NK-92 (cell line): Measurements from ENCODE around the gene ZNG1F.
"Not testable (repeated sequence)": the region's sequence is repeated elsewhere in the genome, so short reads cannot be mapped to it uniquely, and the experiment has no call there.

Experiments
- DNase-seq: peaks from one replicate; lab custom pipeline; 2025; ENCODE audit not compliant: unreplicated experiment; lab: John Stamatoyannopoulos, UW

ZNG1F gene

DNA sequence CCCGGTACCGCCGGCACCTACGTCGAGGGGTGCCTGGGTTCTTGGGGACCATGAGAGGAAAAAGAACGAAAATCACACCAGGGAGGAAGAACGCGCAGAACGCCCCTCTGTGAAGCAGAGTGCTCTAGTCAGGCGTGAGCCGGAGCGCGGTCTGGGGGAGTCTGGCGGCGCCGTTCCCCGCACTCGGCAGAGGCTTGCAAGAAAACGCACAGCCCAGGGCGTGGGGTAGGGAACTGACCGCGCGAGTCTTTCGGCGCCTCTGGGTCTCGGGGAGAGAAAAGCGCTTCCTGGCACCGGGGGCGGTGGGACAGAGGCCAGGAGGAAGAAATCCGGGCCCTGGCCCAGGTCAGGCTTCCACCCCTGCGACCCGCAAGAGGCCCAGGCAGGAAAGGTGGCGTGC, 65.3 kb downstream of the ZNG1F start:
- not testable (repeated sequence) for DNase-seq

DNA sequence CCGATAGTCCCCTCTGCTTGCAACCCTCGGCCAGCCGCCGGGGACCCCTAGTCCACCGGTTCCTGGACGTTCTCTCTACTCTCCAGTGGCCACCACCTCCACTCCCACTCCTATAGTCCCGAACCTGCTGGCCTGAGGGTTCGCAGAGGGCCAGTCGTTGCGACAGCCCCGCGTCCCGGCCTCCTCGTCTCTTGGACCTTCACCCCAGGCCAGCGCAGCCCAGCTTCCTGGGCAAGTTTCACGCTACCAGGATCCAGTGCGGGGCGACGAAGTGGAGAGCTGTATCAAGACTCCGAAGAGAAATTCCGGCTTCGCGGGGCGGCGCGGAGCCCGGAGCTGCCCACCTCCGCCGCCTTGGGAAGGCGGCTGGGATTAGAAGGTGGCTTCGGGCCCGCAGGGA, 65.7 kb downstream of the ZNG1F start:
- DNase-seq = not testable (repeated sequence)

GRCh38 chr9:41120696-41121095, 68.4 kb downstream of the ZNG1F start:
- DNase-seq = not testable (repeated sequence)

DNA sequence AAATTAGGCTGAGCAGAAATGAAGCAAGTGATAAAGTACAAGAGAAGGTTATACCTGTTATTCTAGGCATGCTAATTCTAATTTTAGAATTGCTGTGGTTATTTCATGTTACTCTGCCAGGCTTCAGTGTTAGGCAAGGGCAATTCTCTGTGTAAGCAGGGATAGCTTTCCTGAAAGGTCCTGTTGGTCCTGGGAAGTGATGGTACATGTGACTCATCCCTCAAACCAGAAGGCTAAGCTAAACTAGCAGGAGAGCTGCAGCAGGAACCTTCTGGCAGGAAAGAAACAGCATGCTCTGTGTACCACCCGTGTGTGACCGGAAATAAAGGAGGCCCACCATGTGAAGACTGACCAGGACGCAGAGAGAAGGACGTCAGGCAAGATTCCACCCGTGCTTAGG, 69.4 kb downstream of the ZNG1F start:
- DNase-seq = not testable (repeated sequence)

- not testable (repeated sequence) for DNase-seq
Measured at GRCh38 chr9:41119311-41119710, 69.8 kb downstream of the ZNG1F start.

DNA sequence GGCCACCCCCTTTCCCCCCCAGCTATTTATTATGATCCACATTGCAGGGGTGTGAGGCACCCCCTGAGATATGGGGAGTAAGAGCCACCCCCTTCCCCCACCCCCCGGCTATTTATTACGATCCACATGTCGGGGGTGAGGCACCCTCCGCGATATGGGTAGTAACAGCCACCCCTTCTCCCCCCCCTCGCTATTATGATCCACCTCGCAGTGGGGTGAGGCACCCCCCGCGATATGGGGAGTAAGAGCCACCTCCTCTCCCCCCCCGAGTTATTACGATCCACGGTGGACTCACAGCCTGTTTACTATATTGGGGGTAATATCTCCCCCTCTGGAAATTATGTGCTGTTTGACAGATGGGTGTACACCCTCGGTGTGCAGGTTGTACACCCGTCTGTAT, 75.8 kb downstream of the ZNG1F start:
- not testable (repeated sequence) for DNase-seq

GRCh38 chr9:41111414-41111813, 77.7 kb downstream of the ZNG1F start:
- not testable (repeated sequence) for DNase-seq

GRCh38 chr9:41110913-41111312, 78.2 kb downstream of the ZNG1F start:
- DNase-seq = not testable (repeated sequence)

GRCh38 chr9:41109253-41109652, 79.9 kb downstream of the ZNG1F start:
- not testable (repeated sequence) for DNase-seq

DNA sequence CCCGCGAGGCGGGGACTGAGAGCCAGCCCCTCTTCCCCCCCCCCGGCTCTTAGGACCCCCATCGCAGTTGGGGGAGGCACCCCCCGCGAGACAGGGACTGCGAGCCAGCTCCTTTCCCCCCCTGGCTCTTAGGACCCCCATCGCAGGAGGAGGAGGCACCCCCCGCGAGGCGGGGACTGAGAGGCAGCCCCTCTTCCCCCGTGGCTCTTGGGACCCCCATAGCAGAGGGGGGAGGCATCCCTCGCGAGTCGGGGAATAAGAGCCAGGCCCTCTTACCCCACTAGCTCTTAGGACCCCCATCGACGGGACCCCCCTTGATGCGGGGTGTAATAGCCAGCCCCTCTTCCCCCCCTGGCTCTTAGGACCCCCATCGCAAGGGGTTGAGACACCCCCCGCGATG, 80.3 kb downstream of the ZNG1F start:
- not testable (repeated sequence) for DNase-seq

DNA sequence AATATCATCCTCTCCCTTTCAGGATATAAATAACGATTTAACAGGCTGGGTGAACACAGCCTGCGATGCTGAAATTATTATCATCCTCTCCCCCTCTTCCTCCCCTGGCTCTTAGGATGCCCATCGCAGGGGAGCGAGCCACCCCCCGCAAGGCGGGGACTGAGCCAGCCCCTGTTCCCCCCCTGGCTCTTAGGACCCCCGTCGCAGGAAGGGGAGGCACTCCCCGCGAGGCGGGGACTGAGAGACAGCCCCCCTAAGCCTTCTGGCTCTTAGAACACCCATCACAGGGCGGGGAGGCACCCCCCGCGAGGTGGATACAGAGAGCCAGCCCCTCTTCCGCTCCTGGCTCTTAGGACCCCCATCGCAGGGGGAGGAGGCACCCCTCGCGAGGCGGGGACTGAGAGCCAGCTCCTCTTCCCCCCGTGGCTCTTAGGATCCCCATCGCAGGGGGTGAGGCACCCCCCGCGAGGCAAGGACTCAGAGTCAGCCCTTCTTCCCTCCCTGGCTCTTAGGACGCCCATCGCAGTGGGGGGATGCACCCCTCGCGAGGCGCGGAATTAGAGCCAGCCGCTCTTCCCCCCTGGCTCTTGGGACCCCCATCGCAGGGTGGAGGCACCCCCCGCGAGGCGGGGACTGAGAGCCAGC, 82.5 kb downstream of the ZNG1F start:
- DNase-seq = not testable (repeated sequence)

- DNase-seq = not testable (repeated sequence)
Measured at GRCh38 chr9:41105557-41106253, 83.4 kb downstream of the ZNG1F start.

- DNase-seq = not testable (repeated sequence)
Measured at GRCh38 chr9:41104542-41104941, 84.6 kb downstream of the ZNG1F start.

DNA sequence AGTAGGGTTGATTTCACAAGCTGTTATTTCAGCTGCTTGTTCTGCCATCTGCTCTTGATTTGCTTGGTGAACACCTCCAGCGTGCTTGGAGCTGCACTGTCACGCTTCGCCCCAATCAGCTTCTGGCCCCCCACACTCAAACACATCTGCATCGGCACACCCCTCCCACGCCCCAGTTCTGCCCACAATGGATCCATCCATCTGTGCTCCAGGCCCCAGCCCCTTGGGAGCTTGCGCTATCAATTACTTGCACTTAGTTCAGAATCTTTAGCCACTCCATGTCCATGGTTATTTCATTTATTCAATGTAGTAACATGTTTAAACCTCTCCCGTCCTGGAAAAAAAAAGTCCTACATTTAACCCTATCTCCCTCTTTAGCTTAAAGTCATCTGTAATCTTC, 88.6 kb downstream of the ZNG1F start:
- DNase-seq = not testable (repeated sequence)

- not testable (repeated sequence) for DNase-seq
Measured at GRCh38 chr9:41098759-41099158, 90.4 kb downstream of the ZNG1F start.

GRCh38 chr9:41095060-41095459, 94.1 kb downstream of the ZNG1F start:
- DNase-seq = not testable (repeated sequence)

- not testable (repeated sequence) for DNase-seq
Measured at GRCh38 chr9:41094010-41094773, 94.9 kb downstream of the ZNG1F start.

DNA sequence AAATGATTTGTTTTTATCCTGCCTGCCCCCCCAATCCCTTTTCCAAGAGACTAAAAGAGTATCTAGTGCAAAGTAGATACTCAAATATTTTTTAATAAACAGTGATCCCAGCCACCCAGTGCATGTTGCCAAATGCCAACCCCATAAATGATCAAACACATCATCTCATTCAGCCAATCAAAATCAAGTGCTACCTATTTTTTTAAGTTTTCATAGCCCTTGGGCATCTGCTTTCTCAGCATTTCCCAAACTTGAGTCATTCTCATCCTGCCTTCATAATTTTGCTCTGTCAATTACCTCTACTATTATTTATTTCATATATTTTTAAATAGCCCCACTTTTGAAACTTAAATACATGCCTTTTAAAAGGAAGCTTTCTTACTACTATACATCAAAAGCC, 98.2 kb downstream of the ZNG1F start:
- not testable (repeated sequence) for DNase-seq

DNA sequence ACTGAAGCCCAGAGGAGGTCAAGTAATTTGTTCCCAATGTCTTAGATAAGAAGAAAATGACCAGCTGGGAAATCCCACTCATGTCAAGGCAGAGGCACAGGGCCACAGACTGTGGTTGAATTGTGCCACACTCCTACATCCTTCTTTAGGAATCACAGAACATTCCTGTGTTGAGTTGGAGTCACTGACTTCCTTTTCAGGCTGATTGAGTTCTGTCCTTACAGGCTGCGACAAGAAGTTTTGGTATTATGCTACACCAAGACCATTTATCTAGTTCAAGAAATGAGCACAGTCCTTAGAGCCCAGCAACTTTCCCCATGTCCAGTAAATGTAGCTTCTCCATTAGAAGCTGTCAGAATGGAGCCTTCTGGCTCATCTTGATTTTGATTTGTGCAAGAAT, 98.7 kb downstream of the ZNG1F start:
- DNase-seq = not testable (repeated sequence)

DNA sequence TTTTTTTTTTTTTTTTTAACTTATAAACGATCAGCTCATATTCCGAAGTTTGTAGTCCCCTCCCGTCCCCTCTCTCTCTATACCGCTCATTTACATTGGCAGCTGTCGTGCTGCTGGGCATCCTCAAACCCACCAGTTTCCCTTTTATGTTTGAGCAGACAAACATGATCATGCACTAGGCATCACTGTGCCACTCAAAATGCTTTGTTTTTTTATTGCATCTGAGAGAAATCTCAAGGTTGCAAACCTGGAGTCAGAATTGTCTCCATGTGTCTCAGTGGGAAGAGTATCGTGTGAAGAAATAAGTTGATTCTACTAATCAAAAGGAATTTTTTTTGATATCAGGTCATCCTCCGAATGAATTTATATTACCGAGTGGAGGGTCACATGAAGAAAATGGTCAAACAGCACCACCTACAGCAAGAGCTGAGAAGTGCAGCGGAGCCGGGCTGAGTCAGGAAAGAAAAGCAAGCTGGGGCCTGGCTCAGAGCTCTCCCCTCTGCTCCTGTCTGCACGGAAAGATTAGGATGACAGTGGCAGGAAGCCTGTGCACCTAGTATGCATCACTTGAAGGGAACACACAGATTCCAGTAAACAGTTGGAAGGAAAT, 100.6 kb downstream of the ZNG1F start:
- DNase-seq = not testable (repeated sequence)

DNA sequence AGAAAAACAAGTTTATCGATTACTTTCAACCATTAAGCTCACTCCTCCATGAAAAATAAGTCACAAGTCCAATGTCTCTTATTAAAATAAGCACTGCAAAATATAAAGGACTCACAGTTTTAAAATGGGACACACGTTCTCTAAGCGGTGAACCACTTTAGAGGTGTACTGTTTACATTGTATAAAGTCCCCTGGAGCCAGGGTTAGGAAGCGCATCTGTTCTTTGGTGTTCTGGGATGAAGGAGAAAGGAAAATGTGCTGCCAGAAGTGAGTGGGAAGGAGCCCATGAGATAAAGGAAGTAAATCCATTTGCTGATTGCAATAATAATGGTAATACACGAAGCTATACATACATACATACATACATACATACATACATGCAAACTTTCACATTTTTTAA, 101.2 kb downstream of the ZNG1F start:
- DNase-seq = not testable (repeated sequence)
